H9 (cell line): ENCODE measurements around the gene ATP1B2. TPM values are rescaled to one million over a fixed set of nuclear protein-coding genes. Genes with fewer than 3 reads are reported as not detected.

Experiments
- DNase-seq: peaks from one replicate; pipeline ENCODE4 v3.0.0-alpha.2; 2017
- H2AFZ ChIP-seq: one replicate; pipeline ENCODE4 v1.6.1; 2013; ENCODE audit warnings: mild to moderate bottlenecking, low read length, control low read depth, moderate library complexity
- H2AK5ac ChIP-seq: 2 replicates; pipeline ENCODE4 v1.6.1; 2013; ENCODE audit warnings: low read length, control low read depth, mixed read lengths; ENCODE audit not compliant: insufficient read length
- H2BK120ac ChIP-seq: one replicate; pipeline ENCODE4 v1.6.1; 2013; ENCODE audit warnings: low read depth, mild to moderate bottlenecking, low read length, control low read depth, inconsistent platforms; ENCODE audit not compliant: poor library complexity, severe bottlenecking
- H2BK12ac ChIP-seq: 2 replicates; pipeline ENCODE4 v1.6.1; 2013; ENCODE audit warnings: low read length, control low read depth, mixed read lengths, low read depth; ENCODE audit not compliant: insufficient read length
- H2BK15ac ChIP-seq: 2 replicates; pipeline ENCODE4 v1.6.1; 2013; ENCODE audit warnings: low read depth, low read length, control low read depth
- H2BK20ac ChIP-seq: one replicate; pipeline ENCODE4 v1.6.1; 2013; ENCODE audit warnings: low read depth, mild to moderate bottlenecking, low read length, control low read depth, inconsistent platforms; ENCODE audit not compliant: poor library complexity, severe bottlenecking
- H2BK5ac ChIP-seq: 2 replicates; pipeline ENCODE4 v1.6.1; 2013; ENCODE audit warnings: low read length, control low read depth, mixed read lengths; ENCODE audit not compliant: insufficient read length
- H3K14ac ChIP-seq: 2 replicates; pipeline ENCODE4 v1.6.1; 2013; ENCODE audit warnings: low read length, control low read depth; ENCODE audit not compliant: insufficient read depth
- H3K18ac ChIP-seq: 2 replicates; pipeline ENCODE4 v1.6.1; 2013; ENCODE audit warnings: low read depth, mild to moderate bottlenecking, mixed read lengths, low read length, control low read depth; ENCODE audit not compliant: insufficient read length
- H3K23ac ChIP-seq: 2 replicates; pipeline ENCODE4 v1.6.1; 2013; ENCODE audit warnings: low read length, control low read depth, mixed read lengths, low read depth; ENCODE audit not compliant: insufficient read length
- H3K23me2 ChIP-seq: 2 replicates; pipeline ENCODE4 v1.6.1; 2013; ENCODE audit warnings: low read depth, mild to moderate bottlenecking, mixed read lengths, low read length, control low read depth; ENCODE audit not compliant: insufficient read length, poor library complexity, severe bottlenecking
- H3K27ac ChIP-seq: 2 replicates; pipeline ENCODE4 v1.5.1; 2013; ENCODE audit warnings: low read length, control low read depth, mixed read lengths, low read depth; ENCODE audit not compliant: insufficient read length
- H3K27me3 ChIP-seq: 2 replicates; pipeline ENCODE4 v1.6.1; 2013; ENCODE audit warnings: low read length, control low read depth, inconsistent platforms; ENCODE audit not compliant: insufficient read depth
- H3K4ac ChIP-seq: 2 replicates; pipeline ENCODE4 v1.6.1; 2013; ENCODE audit warnings: low read depth, mild to moderate bottlenecking, control low read depth, inconsistent platforms, low read length, moderate library complexity
- H3K4me1 ChIP-seq: 2 replicates; pipeline ENCODE4 v1.6.1; 2013; ENCODE audit warnings: low read length, control low read depth, inconsistent platforms; ENCODE audit not compliant: insufficient read depth
- H3K4me2 ChIP-seq: 2 replicates; pipeline ENCODE4 v1.6.1; 2013; ENCODE audit warnings: low read length, control low read depth, mixed read lengths; ENCODE audit not compliant: insufficient read length, insufficient read depth
- H3K56ac ChIP-seq: 2 replicates; pipeline ENCODE4 v1.6.1; 2013; ENCODE audit warnings: low read depth, mild to moderate bottlenecking, mixed read lengths, low read length, control low read depth; ENCODE audit not compliant: insufficient read length
- H3K79me1 ChIP-seq: 2 replicates; pipeline ENCODE4 v1.6.1; 2013; ENCODE audit warnings: low read depth, mild to moderate bottlenecking, moderate library complexity, low read length, control low read depth, inconsistent platforms; ENCODE audit not compliant: insufficient read depth, poor library complexity, severe bottlenecking
- H3K79me2 ChIP-seq: 2 replicates; pipeline ENCODE4 v1.6.1; 2013; ENCODE audit warnings: low read length, control low read depth, inconsistent platforms; ENCODE audit not compliant: insufficient read depth
- H3K9ac ChIP-seq: 2 replicates; pipeline ENCODE4 v1.6.1; 2013; ENCODE audit warnings: low read length, control low read depth, mixed read lengths; ENCODE audit not compliant: insufficient read length; ENCODE audit errors: extremely low read depth
- H3K9me3 ChIP-seq: one replicate; pipeline ENCODE4 v1.6.1; 2013; ENCODE audit warnings: low read depth, low read length, inconsistent platforms; ENCODE audit not compliant: control insufficient read depth
- H3T11ph ChIP-seq: one replicate; pipeline ENCODE4 v1.6.1; 2013; ENCODE audit warnings: mild to moderate bottlenecking, low read length, control low read depth, inconsistent platforms
- H4K20me1 ChIP-seq: one replicate; pipeline ENCODE4 v1.6.1; 2013; ENCODE audit not compliant: control insufficient read depth, insufficient read length, insufficient read depth
- H4K5ac ChIP-seq: 2 replicates; pipeline ENCODE4 v1.6.1; 2013; ENCODE audit warnings: low read depth, mild to moderate bottlenecking, mixed read lengths, low read length, control low read depth; ENCODE audit not compliant: insufficient read length
- H4K8ac ChIP-seq: replicated peaks from 2 replicates; pipeline ENCODE4 v1.6.1; 2013; ENCODE audit warnings: low read length, control low read depth, mixed read lengths, low read depth; ENCODE audit not compliant: insufficient read length
- H4K91ac ChIP-seq: 2 replicates; pipeline ENCODE4 v1.6.1; 2013; ENCODE audit warnings: low read depth, mild to moderate bottlenecking, moderate library complexity, mixed read lengths, low read length, control low read depth; ENCODE audit not compliant: insufficient read length
- H3K27ac Mint-ChIP-seq, 3 experiments: 2 replicates in 2 of 3; 3 replicates in 1 of 3; pipeline ENCODE4 v1.8.0; 2020 to 2021; ENCODE audit warnings: mixed read lengths in 3 of 3, mild to moderate bottlenecking in 1 of 3, moderate library complexity in 1 of 3
- H3K27me3 Mint-ChIP-seq: 2 replicates; pipeline ENCODE4 v1.8.0; 2021; ENCODE audit warnings: low read depth, mild to moderate bottlenecking, moderate library complexity, mixed read lengths
- H3K36me3 Mint-ChIP-seq, 3 experiments: 2 replicates in 2 of 3; 3 replicates in 1 of 3; pipeline ENCODE4 v1.8.0; 2020 to 2021; ENCODE audit warnings: low read depth in 3 of 3, mixed read lengths in 3 of 3; ENCODE audit not compliant: insufficient read depth in 1 of 3
- H3K4me1 Mint-ChIP-seq, 2 experiments: 2 replicates each; pipeline ENCODE4 v1.8.0; 2020; ENCODE audit warnings: mixed read lengths in 2 of 2
- H3K4me3 Mint-ChIP-seq, 2 experiments: 2 replicates in 1 of 2; 3 replicates in 1 of 2; pipeline ENCODE4 v1.8.0; 2020 to 2021; ENCODE audit warnings: mild to moderate bottlenecking in 2 of 2, mixed read lengths in 2 of 2, moderate library complexity in 1 of 2
- H3K9me3 Mint-ChIP-seq, 2 experiments: 2 replicates in 1 of 2; 3 replicates in 1 of 2; pipeline ENCODE4 v1.8.0; 2020; ENCODE audit warnings: mild to moderate bottlenecking in 2 of 2, mixed read lengths in 2 of 2, moderate library complexity in 1 of 2
- WGBS: extraction: QIAGEN DNeasy Blood & Tissue Kit; methylation state at CpG from one replicate; pipeline ENCODE4 v1.1.7; 2013; ENCODE audit warnings: missing lambda C conversion rate, low lambda C conversion rate, mixed read lengths; ENCODE audit not compliant: insufficient read length; ENCODE audit errors: extremely low coverage; 5-methylcytosine and 5-hydroxymethylcytosine counted together
- total RNA-seq: library from RNA; stranded (reverse); gene quantifications from 2 replicates; pipeline ENCODE4 v1.2.1, GENCODE V29; 2021
- TF ChIP-seq, protein P1 (sequence below): fragments of 200-600 bp; sonication (generic); conservative IDR thresholded peaks from 3 replicates; pipeline ENCODE4 v1.8.0; 2021; ENCODE audit warnings: antibody characterized with exemption, mild to moderate bottlenecking

ATP1B2 gene
- total RNA-seq, 1 experiment from 2014 or later, result 16.2 TPM

DNA sequence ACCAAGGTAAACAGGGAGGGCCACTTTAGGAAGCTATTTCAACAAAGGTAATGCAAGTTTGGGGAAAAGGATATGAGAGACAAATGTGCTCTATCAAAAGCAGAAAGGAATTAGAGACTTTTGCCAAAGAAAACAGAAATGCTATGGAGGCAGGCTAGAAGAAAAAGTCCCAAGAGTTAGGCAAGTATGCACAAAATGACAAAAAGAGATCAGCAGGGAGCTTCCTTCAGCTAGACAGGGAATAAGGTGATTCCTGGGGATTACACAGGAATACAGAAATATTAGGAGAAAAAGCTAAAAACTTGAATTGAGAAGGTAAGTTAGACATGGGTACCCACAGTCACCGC, 38.5 kb upstream of the ATP1B2 start:
- no peaks in the 10 kb centered on the region for H3K9me3 Mint-ChIP-seq
- Histone ChIP-seq H3K9ac (no peak overlapping the region), H2BK20ac (no peak overlapping the region), H3K27ac (no peak overlapping the region), H3K27me3 (no peaks in the 10 kb centered on the region), H3K79me1 (no peaks in the 10 kb centered on the region), H4K91ac (no peak overlapping the region), H2BK120ac (no peak overlapping the region), H3K4ac (no peak overlapping the region), H3K56ac (no peak overlapping the region), H3K4me2 (no peak overlapping the region), H3K79me2 (peaks cover 9% of the 10 kb centered on the region; the same call in 1 of the 2 replicates), H2BK15ac (no peak overlapping the region), H3T11ph (no peak overlapping the region), H2BK12ac (no peak overlapping the region), H4K20me1 (no peaks in the 10 kb centered on the region), H3K14ac (no peak overlapping the region), H3K18ac (no peak overlapping the region), H4K8ac (no peak overlapping the region), H4K5ac (no peak overlapping the region), H3K23ac (no peak overlapping the region), H2AK5ac (no peak overlapping the region), H3K9me3 (no peaks in the 10 kb centered on the region), H3K4me1 (peaks cover 5% of the 10 kb centered on the region), H2BK5ac (no peak overlapping the region), H3K23me2 (peaks cover 7% of the 10 kb centered on the region), H2AFZ (no peak overlapping the region)
- DNase-seq, result no peak
- H3K27me3 Mint-ChIP-seq, result no peaks in the 10 kb centered on the region
- TF ChIP-seq, protein P1, sequence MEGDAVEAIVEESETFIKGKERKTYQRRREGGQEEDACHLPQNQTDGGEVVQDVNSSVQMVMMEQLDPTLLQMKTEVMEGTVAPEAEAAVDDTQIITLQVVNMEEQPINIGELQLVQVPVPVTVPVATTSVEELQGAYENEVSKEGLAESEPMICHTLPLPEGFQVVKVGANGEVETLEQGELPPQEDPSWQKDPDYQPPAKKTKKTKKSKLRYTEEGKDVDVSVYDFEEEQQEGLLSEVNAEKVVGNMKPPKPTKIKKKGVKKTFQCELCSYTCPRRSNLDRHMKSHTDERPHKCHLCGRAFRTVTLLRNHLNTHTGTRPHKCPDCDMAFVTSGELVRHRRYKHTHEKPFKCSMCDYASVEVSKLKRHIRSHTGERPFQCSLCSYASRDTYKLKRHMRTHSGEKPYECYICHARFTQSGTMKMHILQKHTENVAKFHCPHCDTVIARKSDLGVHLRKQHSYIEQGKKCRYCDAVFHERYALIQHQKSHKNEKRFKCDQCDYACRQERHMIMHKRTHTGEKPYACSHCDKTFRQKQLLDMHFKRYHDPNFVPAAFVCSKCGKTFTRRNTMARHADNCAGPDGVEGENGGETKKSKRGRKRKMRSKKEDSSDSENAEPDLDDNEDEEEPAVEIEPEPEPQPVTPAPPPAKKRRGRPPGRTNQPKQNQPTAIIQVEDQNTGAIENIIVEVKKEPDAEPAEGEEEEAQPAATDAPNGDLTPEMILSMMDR, result no peak
- no peak overlapping the region for H3K27ac Mint-ChIP-seq
- no CpG with 5 or more reads among the region's 1 CpG for WGBS
- H3K4me3 Mint-ChIP-seq, result peak overlapping the region in 1 of 2 experiments; percentile 89; a peak in 3 of 5 replicates
- peaks cover 22 to 23% of the 10 kb centered on the region in 2 experiments for H3K4me1 Mint-ChIP-seq
- peaks cover 6 to 20% (median 14%) of the 10 kb centered on the region in 3 experiments; a peak in 6 of 7 replicates for H3K36me3 Mint-ChIP-seq
